ENCODE results near the gene FKRP. TPM values are rescaled to one million over a fixed set of nuclear protein-coding genes. Genes with fewer than 3 reads are reported as not detected.

The FKRP gene
- total and polyA plus RNA-seq, 2 of the 13 experiments (the other 11 are each of a cell fraction or from before 2014, with no cell fraction given): 7.3 to 9.8 TPM

DNA sequence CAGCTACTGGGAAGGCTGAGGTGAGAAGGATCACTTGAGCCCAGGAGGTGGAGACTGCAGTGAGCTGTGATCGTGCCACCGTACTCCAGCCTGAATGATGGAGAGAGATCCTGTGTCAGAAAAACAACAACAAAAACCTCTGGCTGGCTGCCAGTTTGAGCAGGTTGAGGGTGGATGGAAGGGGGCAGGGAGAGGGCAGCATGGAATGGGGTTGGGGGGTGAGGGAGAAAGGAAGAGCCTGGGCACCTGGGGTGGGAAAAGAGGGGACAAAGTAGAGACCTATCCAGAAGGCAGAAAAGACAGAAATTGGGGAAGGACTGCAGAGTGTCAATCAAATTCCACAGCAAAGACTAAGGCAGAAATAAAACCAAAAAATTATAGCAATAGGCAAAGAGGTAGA, 37.8 kb downstream of the FKRP start:
- TF ChIP-seq LCORL (IDR thresholded peaks at IDR 0.05): peak; percentile 26; the same call in 1 of the 2 replicates
- TF ChIP-seq LCORL (CRISPR knock-in tag; IDR thresholded peaks at IDR 0.05): no peak
- TF ChIP-seq, protein P1, sequence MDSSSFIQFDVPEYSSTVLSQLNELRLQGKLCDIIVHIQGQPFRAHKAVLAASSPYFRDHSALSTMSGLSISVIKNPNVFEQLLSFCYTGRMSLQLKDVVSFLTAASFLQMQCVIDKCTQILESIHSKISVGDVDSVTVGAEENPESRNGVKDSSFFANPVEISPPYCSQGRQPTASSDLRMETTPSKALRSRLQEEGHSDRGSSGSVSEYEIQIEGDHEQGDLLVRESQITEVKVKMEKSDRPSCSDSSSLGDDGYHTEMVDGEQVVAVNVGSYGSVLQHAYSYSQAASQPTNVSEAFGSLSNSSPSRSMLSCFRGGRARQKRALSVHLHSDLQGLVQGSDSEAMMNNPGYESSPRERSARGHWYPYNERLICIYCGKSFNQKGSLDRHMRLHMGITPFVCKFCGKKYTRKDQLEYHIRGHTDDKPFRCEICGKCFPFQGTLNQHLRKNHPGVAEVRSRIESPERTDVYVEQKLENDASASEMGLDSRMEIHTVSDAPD (CRISPR knock-in tag; IDR thresholded peaks at IDR 0.05): no peak
- TF ChIP-seq, protein P2, sequence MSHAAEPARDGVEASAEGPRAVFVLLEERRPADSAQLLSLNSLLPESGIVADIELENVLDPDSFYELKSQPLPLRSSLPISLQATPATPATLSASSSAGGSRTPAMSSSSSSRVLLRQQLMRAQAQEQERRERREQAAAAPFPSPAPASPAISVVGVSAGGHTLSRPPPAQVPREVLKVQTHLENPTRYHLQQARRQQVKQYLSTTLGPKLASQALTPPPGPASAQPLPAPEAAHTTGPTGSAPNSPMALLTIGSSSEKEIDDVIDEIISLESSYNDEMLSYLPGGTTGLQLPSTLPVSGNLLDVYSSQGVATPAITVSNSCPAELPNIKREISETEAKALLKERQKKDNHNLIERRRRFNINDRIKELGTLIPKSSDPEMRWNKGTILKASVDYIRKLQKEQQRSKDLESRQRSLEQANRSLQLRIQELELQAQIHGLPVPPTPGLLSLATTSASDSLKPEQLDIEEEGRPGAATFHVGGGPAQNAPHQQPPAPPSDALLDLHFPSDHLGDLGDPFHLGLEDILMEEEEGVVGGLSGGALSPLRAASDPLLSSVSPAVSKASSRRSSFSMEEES (CRISPR knock-in tag; IDR thresholded peaks at IDR 0.05): no peak
- no peak for TF ChIP-seq PRPF4 (IDR thresholded peaks at IDR 0.05; ENCODE audit: low read depth, low read length, poor library complexity, severe bottlenecking)
- no peak for TF ChIP-seq NR2F1 (CRISPR knock-in tag; IDR thresholded peaks at IDR 0.05)
- DNase-seq (ENCODE audit: low spot score) (no peak), ATAC-seq (no peak), FAIRE-seq (no peak)
- CTCF ChIA-PET (ENCODE audit: low intra/inter-chr PET ratio, low total read pairs): no interaction called here
- peaks cover 32% of the 10 kb centered on the region for H4K20me1 ChIP-seq (ENCODE audit: insufficient read depth, low read length)
- H2AFZ ChIP-seq (ENCODE audit: low read length): no peak overlapping the region
- H3K9ac ChIP-seq (ENCODE audit: insufficient read depth, low read depth, low read length): peak overlapping the region; percentile 95
- no TSS peak for BruUV-seq (replicated peaks)
- in situ Hi-C loops (cut with HindIII; ENCODE audit: extremely low pct_ligation_motif_present, low pct_unique_long_range_greater_than_20kb) (loop anchor here (5.0 kb wide), 1 partner anchor 59 kb away; no protein-coding TSS in a partner anchor), intact Hi-C loops (cut with micrococcal nuclease; ENCODE audit: unreplicated experiment) (no loop called here)
- H3K36me3 ChIP-seq (replicated peaks in 1 of 2; ENCODE audit: control insufficient read depth in 1 of 2, insufficient read depth in 2 of 2, low read length in 2 of 2): peaks cover 29 to 47% of the 10 kb centered on the region in 2 experiments
- H3K4me1 ChIP-seq (ENCODE audit: insufficient read depth, low read length): peaks cover 51% of the 10 kb centered on the region
- peak overlapping the region; percentile 99 for H3K4me2 ChIP-seq (ENCODE audit: low read depth, low read length)
- 89% methylated on average over 2 of the region's 2 CpGs for WGBS (ENCODE audit: low lambda C conversion rate)
- POLR2A ChIA-PET: interaction anchor here (1.7 to 5.9 kb wide), 6 partner anchors 9 to 107 kb away, joined by 4 to 66 read pairs (median 12); no protein-coding TSS in a partner anchor
- no peaks in the 10 kb centered on the region for H3K9me3 ChIP-seq (ENCODE audit: low read length)
- H3K4me3 ChIP-seq (replicated peaks in 1 of 3; ENCODE audit: insufficient read depth in 1 of 3, low read depth in 2 of 3, low read length in 3 of 3): peak overlapping the region; percentile 87 to 100 (median 98); a peak in 5 of 6 replicates
- peaks cover 68% of the 10 kb centered on the region for H3K79me2 ChIP-seq (ENCODE audit: insufficient read depth, low read length)
- no peaks in the 10 kb centered on the region; a peak in 1 of 5 replicates for H3K27me3 ChIP-seq (ENCODE audit: control insufficient read depth in 1 of 2, insufficient read depth in 2 of 2, low read length in 2 of 2)
- peak overlapping the region; percentile 82 for H3K27ac ChIP-seq (ENCODE audit: extremely low read length, insufficient read depth, low read length)
